HepG2 (cell line): ENCODE results near the gene SCN2A.

Experiments
- CEBPZ ChIP-seq: IDR thresholded peaks from 2 replicates; pipeline ENCODE4 v1.6.1; 2012; ENCODE audit warnings: low read length, improper control_type of control experiment
- CREM ChIP-seq, 2 experiments: sonication (generic) in 1 of 2; formaldehyde crosslinking in 1 of 2; IDR thresholded peaks; 2 replicates each; pipeline versions ENCODE4 v1.4.0 to v1.6.1; 2016 to 2020; ENCODE audit warnings: antibody characterized with exemption in 1 of 2, mild to moderate bottlenecking in 1 of 2, missing genetic modification reagents in 1 of 2
- ELF4 ChIP-seq: sonication (generic); formaldehyde crosslinking; IDR thresholded peaks from 2 replicates; pipeline ENCODE4 v1.5.0; 2020; ENCODE audit warnings: missing genetic modification reagents, mild to moderate bottlenecking, moderate library complexity, borderline replicate concordance
- EZH2 ChIP-seq: conservative IDR thresholded peaks from 2 replicates; pipeline ENCODE4 v1.6.1; 2012; ENCODE audit warnings: mild to moderate bottlenecking, low read depth, low read length, moderate library complexity
- FOXM1 ChIP-seq: sonication (generic); formaldehyde crosslinking; IDR thresholded peaks from 2 replicates; pipeline ENCODE4 v1.5.0; 2020; ENCODE audit warnings: missing genetic modification reagents
- JUN ChIP-seq: sonication (generic); formaldehyde crosslinking; IDR thresholded peaks from 2 replicates; pipeline ENCODE4 v1.4.0; 2020; ENCODE audit warnings: mild to moderate bottlenecking, missing genetic modification reagents
- KAT8 ChIP-seq: IDR thresholded peaks from 2 replicates; pipeline ENCODE4 v1.6.1; 2016; ENCODE audit warnings: missing genetic modification reagents, missing compliant biosample characterization
- MXI1 ChIP-seq: IDR thresholded peaks from 3 replicates; pipeline ENCODE4 v1.6.1; 2012; ENCODE audit warnings: low read depth, low read length, inconsistent platforms, borderline replicate concordance
- NBN ChIP-seq: fragments of 450-650 bp; conservative IDR thresholded peaks from 2 replicates; pipeline ENCODE4 v1.6.1; 2017
- PHF21A ChIP-seq: sonication (generic); formaldehyde crosslinking; IDR thresholded peaks from 2 replicates; pipeline ENCODE4 v1.5.0; 2020; ENCODE audit warnings: mild to moderate bottlenecking, missing genetic modification reagents
- RNF2 ChIP-seq: fragments of 450-650 bp; conservative IDR thresholded peaks from 2 replicates; pipeline ENCODE4 v1.6.1; 2016; ENCODE audit warnings: low read depth
- STAG1 ChIP-seq: sonication (generic); formaldehyde crosslinking; IDR thresholded peaks from 2 replicates; pipeline ENCODE4 v1.4.0; 2020; ENCODE audit warnings: missing genetic modification reagents
- ZNF557 ChIP-seq: sonication (generic); formaldehyde crosslinking; IDR thresholded peaks from 2 replicates; pipeline ENCODE4 v1.4.0; 2020; ENCODE audit warnings: missing genetic modification reagents
- TF ChIP-seq, protein P1 (sequence below): sonication (generic); formaldehyde crosslinking; conservative IDR thresholded peaks from 2 replicates; pipeline ENCODE4 v1.4.0; 2020; ENCODE audit warnings: missing genetic modification reagents

DNA sequence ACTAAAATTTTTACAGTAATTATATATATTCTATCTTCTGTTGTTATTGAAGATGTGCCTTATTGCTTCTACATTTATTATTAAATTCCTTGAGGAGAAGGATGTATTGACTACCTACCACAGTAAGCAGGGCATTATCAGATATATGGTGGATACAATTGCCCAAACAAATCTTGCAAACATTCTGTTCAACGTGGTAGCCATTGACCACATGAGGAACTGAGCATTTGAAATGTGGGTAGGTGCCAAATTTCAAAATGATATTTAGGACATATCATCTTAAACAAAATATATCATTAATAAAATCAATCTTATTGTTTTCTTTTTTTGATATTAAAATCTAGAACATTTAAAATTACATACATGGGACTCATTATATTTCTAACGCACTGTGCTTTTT lies 46.5 kb upstream of the SCN2A start:
- TF ChIP-seq NBN (no peak), ELF4 (CRISPR knock-in tag) (no peak), JUN (CRISPR knock-in tag) (no peak), KAT8 (CRISPR knock-in tag) (no peak), STAG1 (no peak), MXI1 (no peak), PHF21A (CRISPR knock-in tag) (no peak), ZNF557 (CRISPR knock-in tag) (no peak), FOXM1 (CRISPR knock-in tag) (no peak), CEBPZ (no peak), RNF2 (no peak), CREM (IDR thresholded peaks at IDR 0.05) (no peak), CREM (CRISPR knock-in tag; IDR thresholded peaks at IDR 0.05) (no peak), EZH2 (no peak)
- TF ChIP-seq, protein P1, sequence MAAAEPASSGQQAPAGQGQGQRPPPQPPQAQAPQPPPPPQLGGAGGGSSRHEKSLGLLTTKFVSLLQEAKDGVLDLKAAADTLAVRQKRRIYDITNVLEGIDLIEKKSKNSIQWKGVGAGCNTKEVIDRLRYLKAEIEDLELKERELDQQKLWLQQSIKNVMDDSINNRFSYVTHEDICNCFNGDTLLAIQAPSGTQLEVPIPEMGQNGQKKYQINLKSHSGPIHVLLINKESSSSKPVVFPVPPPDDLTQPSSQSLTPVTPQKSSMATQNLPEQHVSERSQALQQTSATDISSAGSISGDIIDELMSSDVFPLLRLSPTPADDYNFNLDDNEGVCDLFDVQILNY (CRISPR knock-in tag), result no peak
